Astrocyte (in vitro differentiated cells and primary cell): ENCODE measurements around the gene RANGAP1.

Experiments used
- CTCF ChIP-seq: IDR thresholded peaks from 2 replicates; pipeline ENCODE4 v1.5.1; 2011; ENCODE audit warnings: low read depth, mild to moderate bottlenecking, inconsistent platforms, low read length, moderate library complexity; ENCODE audit not compliant: insufficient read depth
- EZH2 ChIP-seq: IDR thresholded peaks from 2 replicates; pipeline ENCODE4 v1.6.1; 2012; ENCODE audit warnings: mild to moderate bottlenecking, low read length, inconsistent platforms; ENCODE audit not compliant: insufficient read depth

GRCh38 chr22:41217553-41218157 is 68.3 kb downstream of the RANGAP1 start:
- TF ChIP-seq CTCF (no peak), EZH2 (no peak)
